Measurements from ENCODE around the gene NECTIN1. TPM values are rescaled to one million over a fixed set of nuclear protein-coding genes. Genes with fewer than 3 reads are reported as not detected.

The NECTIN1 gene
- total RNA-seq, 2 donors from 2014 or later, result 29.3 to 45.3 TPM

DNA sequence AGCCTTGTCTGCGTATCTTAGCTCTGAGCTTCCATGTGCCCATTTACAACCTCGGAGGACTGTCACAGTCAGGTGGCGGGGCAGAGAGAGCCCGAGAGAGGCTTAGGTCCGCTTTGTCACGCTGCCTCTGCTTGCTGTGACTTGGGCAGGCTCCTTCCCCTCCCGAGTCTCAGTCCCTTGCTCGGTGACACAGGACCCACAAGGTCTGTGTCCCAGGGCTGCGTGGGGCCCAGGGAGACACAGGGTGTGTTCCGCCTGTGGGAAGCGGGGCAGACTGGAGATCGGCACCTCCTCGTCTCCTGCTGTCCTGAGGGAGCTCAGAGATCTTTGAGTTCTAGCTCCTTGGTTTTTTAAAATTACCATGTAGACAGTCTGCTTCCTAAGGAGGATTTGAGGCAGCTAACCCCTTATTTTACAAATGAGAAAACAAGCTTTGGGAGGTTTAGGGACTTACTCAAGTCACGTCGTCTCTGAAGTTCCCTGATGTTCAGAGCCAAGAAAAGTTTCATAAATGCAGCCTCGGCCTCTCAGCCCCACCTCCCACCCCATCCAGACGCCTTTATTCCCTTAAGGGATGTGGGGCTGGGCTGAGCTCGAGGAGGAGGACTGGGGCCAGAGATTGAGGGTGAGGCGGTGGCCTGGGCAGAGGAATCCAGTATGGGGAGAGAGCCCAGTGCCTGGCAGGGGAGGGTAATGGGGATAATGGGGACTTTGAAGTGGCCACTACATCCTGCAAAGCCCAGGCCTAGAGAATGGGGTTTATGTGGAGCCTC lies 103.6 kb downstream of the NECTIN1 start:
- Mint-ChIP-seq H3K4me3 (no peak overlapping the region), H3K27me3 (ENCODE audit: insufficient read depth) (peaks cover 11% of the 10 kb centered on the region), H3K36me3 (ENCODE audit: low read depth) (no peaks in the 10 kb centered on the region), H3K4me1 (peaks cover 32% of the 10 kb centered on the region), H3K9me3 (no peaks in the 10 kb centered on the region), H3K27ac (no peak overlapping the region)
- H3K4me3 ChIP-seq (ENCODE audit: low read length), result no peak overlapping the region
- no peak overlapping the region for H3K9ac ChIP-seq (ENCODE audit: extremely low read depth, low read length, poor library complexity, severe bottlenecking)
- no peaks in the 10 kb centered on the region for H3K36me3 ChIP-seq (ENCODE audit: control insufficient read depth, insufficient read depth, low read length)
- no peaks in the 10 kb centered on the region for H3K27me3 ChIP-seq (ENCODE audit: control insufficient read depth, insufficient read depth, low read length, poor library complexity, severe bottlenecking)
- DNase-seq, result no peak
- 84 to 86% methylated on average over 13 to 19 of the region's 19 CpGs for WGBS, 2 experiments (ENCODE audit: insufficient coverage in 1 of 2, insufficient read length in 1 of 2)
- no peaks in the 10 kb centered on the region for H3K9me3 ChIP-seq (ENCODE audit: control insufficient read depth, low read length)
- peaks cover 12% of the 10 kb centered on the region for H3K4me1 ChIP-seq (ENCODE audit: control insufficient read depth, insufficient read depth, low read length)
- no peak overlapping the region for H3K27ac ChIP-seq (ENCODE audit: low read depth, low read length)
- TF ChIP-seq, protein P1, sequence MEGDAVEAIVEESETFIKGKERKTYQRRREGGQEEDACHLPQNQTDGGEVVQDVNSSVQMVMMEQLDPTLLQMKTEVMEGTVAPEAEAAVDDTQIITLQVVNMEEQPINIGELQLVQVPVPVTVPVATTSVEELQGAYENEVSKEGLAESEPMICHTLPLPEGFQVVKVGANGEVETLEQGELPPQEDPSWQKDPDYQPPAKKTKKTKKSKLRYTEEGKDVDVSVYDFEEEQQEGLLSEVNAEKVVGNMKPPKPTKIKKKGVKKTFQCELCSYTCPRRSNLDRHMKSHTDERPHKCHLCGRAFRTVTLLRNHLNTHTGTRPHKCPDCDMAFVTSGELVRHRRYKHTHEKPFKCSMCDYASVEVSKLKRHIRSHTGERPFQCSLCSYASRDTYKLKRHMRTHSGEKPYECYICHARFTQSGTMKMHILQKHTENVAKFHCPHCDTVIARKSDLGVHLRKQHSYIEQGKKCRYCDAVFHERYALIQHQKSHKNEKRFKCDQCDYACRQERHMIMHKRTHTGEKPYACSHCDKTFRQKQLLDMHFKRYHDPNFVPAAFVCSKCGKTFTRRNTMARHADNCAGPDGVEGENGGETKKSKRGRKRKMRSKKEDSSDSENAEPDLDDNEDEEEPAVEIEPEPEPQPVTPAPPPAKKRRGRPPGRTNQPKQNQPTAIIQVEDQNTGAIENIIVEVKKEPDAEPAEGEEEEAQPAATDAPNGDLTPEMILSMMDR (conservative IDR thresholded peaks at IDR 0.05), result no peak

DNA sequence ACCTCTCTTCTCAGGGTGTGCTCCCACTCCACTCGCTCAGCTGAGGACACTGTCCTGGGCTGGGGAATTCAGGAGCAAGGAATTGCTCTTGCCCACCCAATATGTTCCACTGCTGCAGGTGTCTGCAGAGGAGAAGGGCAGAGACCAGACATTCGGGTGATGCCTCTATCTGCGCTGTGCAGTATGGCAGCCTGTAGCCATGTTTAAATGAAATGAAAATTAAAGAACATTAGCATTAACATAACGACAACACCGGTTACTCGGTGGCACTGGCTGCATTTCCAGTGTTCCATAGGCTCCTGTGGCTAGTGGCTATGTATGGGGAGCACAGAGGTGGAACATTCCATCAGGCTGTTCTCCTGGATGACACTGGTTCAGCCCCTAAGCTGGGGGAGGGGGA lies 104.4 kb downstream of the NECTIN1 start:
- TF ChIP-seq, protein P1 (conservative IDR thresholded peaks at IDR 0.05), result no peak
- no peaks in the 10 kb centered on the region for H3K9me3 Mint-ChIP-seq
- H3K4me3 Mint-ChIP-seq, result no peak overlapping the region
- Histone ChIP-seq H3K4me3 (ENCODE audit: low read length) (no peak overlapping the region), H3K9me3 (ENCODE audit: control insufficient read depth, low read length) (no peaks in the 10 kb centered on the region), H3K27ac (ENCODE audit: low read depth, low read length) (no peak overlapping the region), H3K36me3 (ENCODE audit: control insufficient read depth, insufficient read depth, low read length) (no peaks in the 10 kb centered on the region), H3K27me3 (ENCODE audit: control insufficient read depth, insufficient read depth, low read length, poor library complexity, severe bottlenecking) (no peaks in the 10 kb centered on the region), H3K4me1 (ENCODE audit: control insufficient read depth, insufficient read depth, low read length) (peaks cover 12% of the 10 kb centered on the region), H3K9ac (ENCODE audit: extremely low read depth, low read length, poor library complexity, severe bottlenecking) (no peak overlapping the region)
- H3K27me3 Mint-ChIP-seq (ENCODE audit: insufficient read depth), result peaks cover 10% of the 10 kb centered on the region
- H3K36me3 Mint-ChIP-seq (ENCODE audit: low read depth), result no peaks in the 10 kb centered on the region
- peaks cover 32% of the 10 kb centered on the region for H3K4me1 Mint-ChIP-seq
- no peak for DNase-seq
- 92 to 94% methylated on average over 5 to 6 of the region's 6 CpGs for WGBS, 2 experiments (ENCODE audit: insufficient coverage in 1 of 2, insufficient read length in 1 of 2)
- no peak overlapping the region for H3K27ac Mint-ChIP-seq

DNA sequence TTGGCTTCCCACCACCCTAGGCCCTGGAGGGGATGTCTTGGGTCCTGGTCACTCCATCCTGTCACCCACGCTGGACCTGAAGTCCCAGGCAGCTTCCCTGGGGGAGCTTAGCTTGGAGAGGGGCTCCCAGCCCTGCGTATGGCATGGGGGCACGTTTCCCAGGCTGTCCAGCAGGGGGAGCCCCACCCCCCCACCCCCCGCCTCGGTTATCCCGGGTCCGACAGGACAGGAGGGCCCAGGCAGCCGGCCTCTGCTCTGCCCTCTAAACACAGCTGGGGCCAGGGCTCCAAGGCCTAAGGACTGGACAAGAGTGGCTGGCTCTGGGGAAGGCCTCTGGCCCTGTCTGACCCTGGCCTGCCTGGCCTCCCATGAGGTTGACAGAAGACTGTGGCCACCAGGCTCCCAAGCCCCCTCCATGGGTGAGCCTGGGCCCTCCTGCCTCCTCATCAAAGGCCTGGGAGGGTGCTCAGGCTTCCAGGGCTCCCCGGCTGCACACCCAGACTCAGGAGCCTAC lies 104.8 kb downstream of the NECTIN1 start:
- H3K27ac Mint-ChIP-seq, result no peak overlapping the region
- no peak overlapping the region for H3K4me3 Mint-ChIP-seq
- H3K36me3 ChIP-seq (ENCODE audit: control insufficient read depth, insufficient read depth, low read length), result no peaks in the 10 kb centered on the region
- peaks cover 32% of the 10 kb centered on the region for H3K4me1 Mint-ChIP-seq
- no peaks in the 10 kb centered on the region for H3K9me3 ChIP-seq (ENCODE audit: control insufficient read depth, low read length)
- H3K9ac ChIP-seq (ENCODE audit: extremely low read depth, low read length, poor library complexity, severe bottlenecking), result no peak overlapping the region
- H3K27me3 Mint-ChIP-seq (ENCODE audit: insufficient read depth), result peaks cover 9% of the 10 kb centered on the region
- no peaks in the 10 kb centered on the region for H3K36me3 Mint-ChIP-seq (ENCODE audit: low read depth)
- no peak overlapping the region for H3K4me3 ChIP-seq (ENCODE audit: low read length)
- no peak overlapping the region for H3K27ac ChIP-seq (ENCODE audit: low read depth, low read length)
- H3K9me3 Mint-ChIP-seq, result no peaks in the 10 kb centered on the region
- H3K27me3 ChIP-seq (ENCODE audit: control insufficient read depth, insufficient read depth, low read length, poor library complexity, severe bottlenecking), result no peaks in the 10 kb centered on the region
- peaks cover 12% of the 10 kb centered on the region for H3K4me1 ChIP-seq (ENCODE audit: control insufficient read depth, insufficient read depth, low read length)
- TF ChIP-seq, protein P1 (conservative IDR thresholded peaks at IDR 0.05), result peak; percentile 92
- WGBS, 2 experiments (ENCODE audit: insufficient coverage in 1 of 2, insufficient read length in 1 of 2), result 0 to 45% methylated on average over 1 to 9 of the region's 9 CpGs
- peak; percentile 87 for DNase-seq

Data from endodermal cell (in vitro differentiated cells).